Stimulated activated CD4-positive, alpha-beta T cell treated with anti-CD3 and anti-CD28 coated beads, Interleukin-1b, Interleukin-23, amount 100 ng/mL, for 48 hours (primary cell): ENCODE results near the gene BRD2.

Experiments
- DNase-seq: peaks from one replicate; pipeline ENCODE4 v3.0.0-alpha.2; 2020

BRD2 gene

GRCh38 chr6:32973144-32974015, 5.0 kb downstream of the BRD2 start:
- peak; percentile 54 for DNase-seq

GRCh38 chr6:32974016-32974333, 5.6 kb downstream of the BRD2 start:
- DNase-seq, result peak; percentile 18

- no peak for DNase-seq
Measured at GRCh38 chr6:32974541-32975308, 6.3 kb downstream of the BRD2 start.

- DNase-seq, result no peak
Measured at GRCh38 chr6:32975886-32976285, 7.5 kb downstream of the BRD2 start.

GRCh38 chr6:32976334-32977069, 8.1 kb downstream of the BRD2 start:
- DNase-seq, result no peak

- no peak for DNase-seq
Measured at GRCh38 chr6:32977272-32977952, 9.0 kb downstream of the BRD2 start.

GRCh38 chr6:32977953-32978324, 9.5 kb downstream of the BRD2 start:
- DNase-seq, result no peak

GRCh38 chr6:32979720-32980487, 11.5 kb downstream of the BRD2 start:
- DNase-seq, result no peak

- no peak for DNase-seq
Measured at GRCh38 chr6:32980488-32981038, 12.2 kb downstream of the BRD2 start.

- no peak for DNase-seq
Measured at GRCh38 chr6:32982084-32982701, 13.8 kb downstream of the BRD2 start.

- no peak for DNase-seq
Measured at GRCh38 chr6:32982702-32983492, 14.5 kb downstream of the BRD2 start.

GRCh38 chr6:32983493-32983848, 15.1 kb downstream of the BRD2 start:
- DNase-seq, result no peak

- no peak for DNase-seq
Measured at GRCh38 chr6:32983964-32984621, 15.7 kb downstream of the BRD2 start.

- peak; percentile 87 for DNase-seq
Measured at GRCh38 chr6:32984622-32985389, 16.4 kb downstream of the BRD2 start.

- DNase-seq, result no peak
Measured at GRCh38 chr6:32989368-32989767, 21.0 kb downstream of the BRD2 start.

GRCh38 chr6:32991972-32992371, 23.6 kb downstream of the BRD2 start:
- no peak for DNase-seq

GRCh38 chr6:32993363-32993973, 25.1 kb downstream of the BRD2 start:
- no peak for DNase-seq

GRCh38 chr6:32995448-32995847, 27.1 kb downstream of the BRD2 start:
- DNase-seq, result no peak

- peak; percentile 21 for DNase-seq
Measured at GRCh38 chr6:33000055-33000454, 31.7 kb downstream of the BRD2 start.
